LoVo (cell line): ENCODE measurements around the gene GOLPH3.
A peak's percentile ranks its signal among the peaks of the same experiment; 100 is the strongest.
"Not testable (repeated sequence)": the region's sequence is repeated elsewhere in the genome, so short reads cannot be mapped to it uniquely, and the experiment has no call there.

Experiments
- DNase-seq: peaks from one replicate; pipeline ENCODE4 v3.0.0-alpha.2; 2016; ENCODE audit warnings: low spot score

Gene GOLPH3

GRCh38 chr5:32174011-32174870, at the start of gene GOLPH3:
TSS of gene GOLPH3 (minus strand) at chr5:32174319. CDS start at chr5:32174034, 285 bp downstream.
- DNase-seq = peak; percentile 96

GRCh38 chr5:32222723-32223470, 48.8 kb upstream of the GOLPH3 start:
- no peak for DNase-seq

GRCh38 chr5:32217886-32218396, 43.8 kb upstream of the GOLPH3 start:
- no peak for DNase-seq

- not testable (repeated sequence) for DNase-seq
These were observed 40.2 kb upstream of the GOLPH3 start for GRCh38 chr5:32214344-32214743.

GRCh38 chr5:32210151-32210550, 36.0 kb upstream of the GOLPH3 start:
- DNase-seq = no peak

- DNase-seq = not testable (repeated sequence)
These were observed 34.7 kb upstream of the GOLPH3 start for GRCh38 chr5:32208837-32209236.

GRCh38 chr5:32207355-32207634, 33.2 kb upstream of the GOLPH3 start:
- no peak for DNase-seq

- no peak for DNase-seq
These were observed 32.6 kb upstream of the GOLPH3 start for GRCh38 chr5:32206509-32207354.

- no peak for DNase-seq
These were observed 31.9 kb upstream of the GOLPH3 start for GRCh38 chr5:32206053-32206452.

GRCh38 chr5:32202394-32202793, 28.3 kb upstream of the GOLPH3 start:
- DNase-seq = no peak

- DNase-seq = no peak
These were observed 27.1 kb upstream of the GOLPH3 start for GRCh38 chr5:32201122-32201753.

GRCh38 chr5:32197032-32197431, 22.9 kb upstream of the GOLPH3 start:
- DNase-seq = no peak

- DNase-seq = no peak
These were observed 21.1 kb upstream of the GOLPH3 start for GRCh38 chr5:32195265-32195664.

- DNase-seq = peak; percentile 94
These were observed 19.5 kb upstream of the GOLPH3 start for GRCh38 chr5:32193591-32193990.

GRCh38 chr5:32190095-32190494, 16.0 kb upstream of the GOLPH3 start:
- no peak for DNase-seq

- DNase-seq = no peak
These were observed 13.6 kb upstream of the GOLPH3 start for GRCh38 chr5:32187675-32188074.

- DNase-seq = no peak
These were observed 8.4 kb upstream of the GOLPH3 start for GRCh38 chr5:32182463-32183063.

GRCh38 chr5:32173267-32174010, 680 bp downstream of the GOLPH3 start:
- peak; percentile 66 for DNase-seq

GRCh38 chr5:32172923-32173266, 1.2 kb downstream of the GOLPH3 start:
- DNase-seq = no peak

GRCh38 chr5:32172186-32172911, 1.8 kb downstream of the GOLPH3 start:
- DNase-seq = not testable (repeated sequence)
